GM18861 (cell line): ENCODE data around the gene SCGB1C1.
"Not testable (repeated sequence)": the region's sequence is repeated elsewhere in the genome, so short reads cannot be mapped to it uniquely, and the experiment has no call there.

ENCODE experiments used
- ATAC-seq: cut with Tn5 transposase; IDR thresholded peaks from one replicate; pipeline ENCODE4 v1.9.1; 2021; ENCODE audit not compliant: unreplicated experiment

Gene SCGB1C1

GRCh38 chr11:216081-216974 lies 23.4 kb downstream of the SCGB1C1 start:
- ATAC-seq, result no peak

- no peak for ATAC-seq
Measured at GRCh38 chr11:217704-218103, 24.8 kb downstream of the SCGB1C1 start.

- no peak for ATAC-seq
Measured at GRCh38 chr11:218815-219593, 26.1 kb downstream of the SCGB1C1 start.

GRCh38 chr11:220641-221215 lies 27.9 kb downstream of the SCGB1C1 start:
- not testable (repeated sequence) for ATAC-seq

- ATAC-seq, result no peak
Measured at GRCh38 chr11:221539-221938, 28.7 kb downstream of the SCGB1C1 start.

- no peak for ATAC-seq
Measured at GRCh38 chr11:221998-222789, 29.3 kb downstream of the SCGB1C1 start.

GRCh38 chr11:223026-223789 lies 30.3 kb downstream of the SCGB1C1 start:
- no peak for ATAC-seq

GRCh38 chr11:223884-224283 lies 31.0 kb downstream of the SCGB1C1 start:
- ATAC-seq, result no peak

- no peak for ATAC-seq
Measured at GRCh38 chr11:224424-224823, 31.5 kb downstream of the SCGB1C1 start.

- no peak for ATAC-seq
Measured at GRCh38 chr11:225734-226453, 33.0 kb downstream of the SCGB1C1 start.

- no peak for ATAC-seq
Measured at GRCh38 chr11:227824-228379, 35.0 kb downstream of the SCGB1C1 start.

GRCh38 chr11:230431-230830 lies 37.6 kb downstream of the SCGB1C1 start:
- no peak for ATAC-seq

GRCh38 chr11:232783-233565 lies 40.1 kb downstream of the SCGB1C1 start:
- ATAC-seq, result no peak

GRCh38 chr11:235180-235579 lies 42.3 kb downstream of the SCGB1C1 start:
- no peak for ATAC-seq

- ATAC-seq, result no peak
Measured at GRCh38 chr11:235609-235996, 42.7 kb downstream of the SCGB1C1 start.

GRCh38 chr11:235997-236773 lies 43.3 kb downstream of the SCGB1C1 start, which contains the start of gene SIRT3:
TSS of gene SIRT3 (minus strand) at chr11:236342. CDS start at chr11:236328, 14 bp downstream.
- ATAC-seq, result peak; percentile 59
